ENCODE data around the gene TERF2IP.

- no peak for TF ChIP-seq CTCF (IDR thresholded peaks at IDR 0.05)
- no peak for TF ChIP-seq POLR2AphosphoS5 (IDR thresholded peaks at IDR 0.05; ENCODE audit: insufficient read depth in 1 of 2, low read depth in 1 of 2)
These were observed 55.7 kb downstream of the TERF2IP start for GRCh38 chr16:75703306-75703705.
